ENCODE results near the gene NRXN2.

DNA sequence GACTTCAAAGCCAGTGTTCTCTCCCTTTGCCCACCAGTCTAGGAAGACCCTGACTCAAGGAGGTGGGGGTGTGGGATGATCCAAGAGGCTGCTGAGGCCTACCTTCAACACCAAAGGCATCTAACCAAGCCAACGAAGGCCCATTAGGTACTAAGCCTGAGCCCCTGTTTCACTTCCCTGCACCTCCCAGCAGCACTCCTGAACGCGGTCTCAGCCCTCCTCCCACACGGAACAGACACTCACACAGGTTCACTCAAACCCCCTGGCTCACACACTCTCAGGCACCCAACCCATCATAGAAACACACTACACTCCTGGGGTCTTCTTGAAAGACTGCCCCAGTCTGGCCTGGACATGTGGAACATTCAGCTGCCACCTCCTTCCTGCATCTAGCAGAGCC, 91.3 kb downstream of the NRXN2 start:
- no peak for TF ChIP-seq JUN (IDR thresholded peaks at IDR 0.05; ENCODE audit: borderline replicate concordance, insufficient read depth, insufficient read length, low read depth)
- no peak for TF ChIP-seq POLR2A (IDR thresholded peaks at IDR 0.05; ENCODE audit: low read depth, low read length)
- no peak for TF ChIP-seq MYC (IDR thresholded peaks at IDR 0.05; ENCODE audit: low read depth, low read length)

All from endothelial cell of umbilical vein (primary cell).